DND-41 (cell line): ENCODE measurements around the gene FOXP1.

Source experiments
- EZH2 ChIP-seq: IDR thresholded peaks from 3 replicates; pipeline ENCODE4 v1.6.1; 2012; ENCODE audit warnings: borderline replicate concordance, low read depth, mild to moderate bottlenecking, moderate library complexity, low read length, inconsistent platforms; ENCODE audit not compliant: severe bottlenecking
- TF ChIP-seq, protein P1 (sequence below): IDR thresholded peaks from 2 replicates; pipeline ENCODE4 v1.5.1; 2012; ENCODE audit warnings: borderline replicate concordance, low read length, moderate library complexity, mild to moderate bottlenecking; ENCODE audit not compliant: poor library complexity, severe bottlenecking; ENCODE audit errors: extremely low read depth

DNA sequence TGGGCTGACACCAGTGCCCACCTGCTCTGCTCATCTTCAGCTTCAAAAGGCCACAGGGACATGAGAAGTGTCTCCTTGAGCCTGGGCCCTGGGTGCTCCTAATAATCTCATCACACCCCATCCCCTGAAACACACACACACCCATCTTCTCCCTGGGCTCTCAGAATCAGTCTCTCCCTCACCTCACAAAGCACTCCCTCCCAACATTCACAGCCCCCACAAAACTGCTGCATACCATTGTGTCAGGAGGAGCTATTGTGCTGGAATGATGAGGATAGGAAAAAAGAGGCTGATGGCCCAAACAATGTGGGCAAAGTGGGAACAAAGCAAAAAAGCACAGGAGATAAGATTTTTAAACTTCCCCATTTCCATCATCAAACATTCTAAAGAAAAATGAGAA, 16.8 kb downstream of the FOXP1 start:
- TF ChIP-seq, protein P1, sequence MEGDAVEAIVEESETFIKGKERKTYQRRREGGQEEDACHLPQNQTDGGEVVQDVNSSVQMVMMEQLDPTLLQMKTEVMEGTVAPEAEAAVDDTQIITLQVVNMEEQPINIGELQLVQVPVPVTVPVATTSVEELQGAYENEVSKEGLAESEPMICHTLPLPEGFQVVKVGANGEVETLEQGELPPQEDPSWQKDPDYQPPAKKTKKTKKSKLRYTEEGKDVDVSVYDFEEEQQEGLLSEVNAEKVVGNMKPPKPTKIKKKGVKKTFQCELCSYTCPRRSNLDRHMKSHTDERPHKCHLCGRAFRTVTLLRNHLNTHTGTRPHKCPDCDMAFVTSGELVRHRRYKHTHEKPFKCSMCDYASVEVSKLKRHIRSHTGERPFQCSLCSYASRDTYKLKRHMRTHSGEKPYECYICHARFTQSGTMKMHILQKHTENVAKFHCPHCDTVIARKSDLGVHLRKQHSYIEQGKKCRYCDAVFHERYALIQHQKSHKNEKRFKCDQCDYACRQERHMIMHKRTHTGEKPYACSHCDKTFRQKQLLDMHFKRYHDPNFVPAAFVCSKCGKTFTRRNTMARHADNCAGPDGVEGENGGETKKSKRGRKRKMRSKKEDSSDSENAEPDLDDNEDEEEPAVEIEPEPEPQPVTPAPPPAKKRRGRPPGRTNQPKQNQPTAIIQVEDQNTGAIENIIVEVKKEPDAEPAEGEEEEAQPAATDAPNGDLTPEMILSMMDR: no peak
- TF ChIP-seq EZH2: no peak
